ENCODE measurements around the gene LRRK2. TPM values are rescaled to one million over a fixed set of nuclear protein-coding genes. Genes with fewer than 3 reads are reported as not detected.

LRRK2 gene
- total and polyA plus RNA-seq, 10 of the 15 experiments (the other 5 are each of a cell fraction or from before 2014, with no cell fraction given) = 0.80 to 32.6 (median 1.4) TPM

DNA sequence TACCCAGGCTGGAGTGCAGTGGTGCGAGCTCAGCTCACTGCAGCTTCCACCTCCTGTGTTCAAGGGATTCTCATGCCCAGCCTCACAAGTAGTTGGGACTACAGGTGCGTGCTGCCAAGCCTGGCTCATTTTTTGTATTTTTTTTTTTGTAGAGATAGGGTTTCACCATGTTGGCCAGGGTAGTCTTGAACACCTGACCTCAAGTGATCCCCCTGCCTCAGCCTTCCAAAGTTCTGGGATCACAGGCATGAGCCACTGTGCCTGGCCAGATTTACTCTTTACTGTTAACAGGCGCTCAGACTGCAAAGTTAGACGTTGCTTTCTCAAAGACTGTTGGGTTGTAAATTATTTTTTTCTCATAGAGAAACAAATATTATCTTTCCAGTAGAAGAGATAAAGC, 46.1 kb upstream of the LRRK2 start:
- POLR2A ChIA-PET = no interaction called here
- Histone ChIP-seq H3K4me2 (ENCODE audit: control insufficient read depth, insufficient read depth) (no peak overlapping the region), H3K36me3 (ENCODE audit: control insufficient read depth in 2 of 2, insufficient read depth in 2 of 2, low read length in 1 of 2) (no peaks in the 10 kb centered on the region), H3K9me3 (replicated peaks; ENCODE audit: control insufficient read depth, insufficient read depth, low read length) (peaks cover 6% of the 10 kb centered on the region; the same call in 2 of the 3 replicates), H3K27me3 (replicated peaks in 1 of 2; ENCODE audit: control insufficient read depth in 2 of 2, insufficient read depth in 2 of 2, low read length in 1 of 2) (no peaks in the 10 kb centered on the region; a peak in 2 of 4 replicates), H3K27ac (ENCODE audit: control insufficient read depth, insufficient read depth) (no peak overlapping the region), H4K20me1 (ENCODE audit: control insufficient read depth, insufficient read depth) (no peaks in the 10 kb centered on the region), H2AFZ (ENCODE audit: control insufficient read depth, low read depth, low read length) (no peak overlapping the region), H3K4me3 (no peak overlapping the region), H3K4me1 (ENCODE audit: control insufficient read depth, insufficient read depth, low read length) (no peaks in the 10 kb centered on the region), H3K9ac (ENCODE audit: control insufficient read depth, insufficient read depth, low read length) (no peak overlapping the region), H3K79me2 (ENCODE audit: control insufficient read depth, insufficient read depth, low read length) (no peaks in the 10 kb centered on the region)
- WGBS (ENCODE audit: insufficient coverage, insufficient replicate concordance, low lambda C conversion rate, missing lambda C conversion rate) = 76% methylated on average over 4 of the region's 4 CpGs
- FAIRE-seq (no peak), DNase-seq (ENCODE audit: low read depth, low spot score) (no peak), ATAC-seq (no peak)
- no TSS peak for BruUV-seq (replicated peaks)
- TF ChIP-seq SIN3A (IDR thresholded peaks at IDR 0.05; ENCODE audit: low read depth, low read length) (no peak), ATF7 (IDR thresholded peaks at IDR 0.05; ENCODE audit: low read depth) (no peak), HDAC6 (IDR thresholded peaks at IDR 0.05; ENCODE audit: unreplicated experiment) (no peak), EZH2 (IDR thresholded peaks at IDR 0.05; ENCODE audit: borderline replicate concordance, control insufficient read depth, low read depth, low read length) (no peak)
- SMC1A ChIA-PET (ENCODE audit: uncharacterized antibody, unreplicated experiment) = no interaction called here
- CTCF ChIA-PET = interaction anchor here (0.9 kb wide), 1 partner anchor 16 kb away, joined by 3 read pairs; no protein-coding TSS in a partner anchor
- intact Hi-C loops (cut with micrococcal nuclease; ENCODE audit: unreplicated experiment) = no loop called here
- in situ Hi-C loops (cut with MboI) = no loop called here
- RAD21 ChIA-PET (ENCODE audit: unreplicated experiment) = no interaction called here

DNA sequence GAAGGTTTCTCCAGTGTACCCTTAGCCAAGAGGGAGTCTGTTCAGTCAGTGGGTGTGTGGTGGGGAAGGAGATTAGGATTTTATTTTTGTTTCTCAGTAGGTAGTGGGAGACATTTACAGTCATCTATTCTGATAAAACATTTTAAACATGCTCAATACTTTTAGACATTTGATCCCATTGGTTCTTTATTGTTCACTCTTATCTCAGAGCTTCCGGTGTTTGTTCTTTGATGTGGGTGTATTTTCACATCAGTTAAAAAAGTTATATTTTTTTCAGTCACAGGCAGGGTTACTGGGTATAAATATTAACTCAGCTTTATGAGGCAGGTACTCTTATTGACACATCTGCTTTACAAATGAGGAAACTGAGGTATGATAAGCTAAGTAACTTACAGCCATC, 43.3 kb upstream of the LRRK2 start:
- SMC1A ChIA-PET (ENCODE audit: uncharacterized antibody, unreplicated experiment) = interaction anchor here (1.3 to 2.7 kb wide), 4 partner anchors 9 to 13 kb away, joined by 5 to 19 read pairs (median 6); no protein-coding TSS in a partner anchor
- Histone ChIP-seq H3K36me3 (ENCODE audit: control insufficient read depth in 2 of 2, insufficient read depth in 2 of 2, low read length in 1 of 2) (no peaks in the 10 kb centered on the region), H3K4me2 (ENCODE audit: control insufficient read depth, insufficient read depth) (no peak overlapping the region), H3K9ac (ENCODE audit: control insufficient read depth, insufficient read depth, low read length) (no peak overlapping the region), H3K27ac (ENCODE audit: control insufficient read depth, insufficient read depth) (no peak overlapping the region), H3K4me1 (ENCODE audit: control insufficient read depth, insufficient read depth, low read length) (no peaks in the 10 kb centered on the region), H3K9me3 (replicated peaks; ENCODE audit: control insufficient read depth, insufficient read depth, low read length) (peaks cover 6% of the 10 kb centered on the region; the same call in 2 of the 3 replicates), H4K20me1 (ENCODE audit: control insufficient read depth, insufficient read depth) (no peaks in the 10 kb centered on the region), H3K79me2 (ENCODE audit: control insufficient read depth, insufficient read depth, low read length) (no peaks in the 10 kb centered on the region), H3K27me3 (replicated peaks in 1 of 2; ENCODE audit: control insufficient read depth in 2 of 2, insufficient read depth in 2 of 2, low read length in 1 of 2) (no peaks in the 10 kb centered on the region; a peak in 1 of 4 replicates), H2AFZ (ENCODE audit: control insufficient read depth, low read depth, low read length) (no peak overlapping the region), H3K4me3 (no peak overlapping the region)
- intact Hi-C loops (cut with micrococcal nuclease; ENCODE audit: unreplicated experiment) = no loop called here
- CTCF ChIA-PET = interaction anchor here (0.8 to 3.0 kb wide), 4 partner anchors 8 to 12 kb away, joined by 3 to 13 read pairs (median 4); no protein-coding TSS in a partner anchor
- 95% methylated on average over 1 of the region's 1 CpG for WGBS (ENCODE audit: insufficient coverage, insufficient replicate concordance, low lambda C conversion rate, missing lambda C conversion rate)
- RAD21 ChIA-PET (ENCODE audit: unreplicated experiment) = no interaction called here
- no peak for DNase-seq (ENCODE audit: low read depth, low spot score)
- BruUV-seq (replicated peaks) = no TSS peak
- in situ Hi-C loops (cut with MboI) = no loop called here
- POLR2A ChIA-PET = interaction anchor here (0.5 to 2.5 kb wide), 4 partner anchors 11 to 36 kb away, joined by 3 to 14 read pairs (median 4); no protein-coding TSS in a partner anchor
- FAIRE-seq = no peak
- no peak for ATAC-seq
- TF ChIP-seq MTA3 (IDR thresholded peaks at IDR 0.05; ENCODE audit: borderline replicate concordance, low read length) (no peak), NR2F1 (conservative IDR thresholded peaks at IDR 0.05) (no peak), PAX5 (IDR thresholded peaks at IDR 0.05; ENCODE audit: borderline replicate concordance, low read depth, low read length) (no peak), SP1 (IDR thresholded peaks at IDR 0.05; ENCODE audit: low read depth, low read length) (no peak), CBX5 (IDR thresholded peaks at IDR 0.05; ENCODE audit: low read depth) (no peak), ESRRA (IDR thresholded peaks at IDR 0.05; ENCODE audit: low read length) (no peak), MYC (IDR thresholded peaks at IDR 0.05; ENCODE audit: insufficient read depth, insufficient read length, insufficient replicate concordance, low read length, severe bottlenecking) (no peak), ATF7 (IDR thresholded peaks at IDR 0.05; ENCODE audit: low read depth) (no peak), NBN (IDR thresholded peaks at IDR 0.05) (no peak), ZNF622 (IDR thresholded peaks at IDR 0.05) (no peak), SMAD1 (IDR thresholded peaks at IDR 0.05; ENCODE audit: low read depth, partially characterized antibody) (no peak), TCF12 (IDR thresholded peaks at IDR 0.05; ENCODE audit: low read depth, low read length) (no peak)
- TF ChIP-seq, protein P1, sequence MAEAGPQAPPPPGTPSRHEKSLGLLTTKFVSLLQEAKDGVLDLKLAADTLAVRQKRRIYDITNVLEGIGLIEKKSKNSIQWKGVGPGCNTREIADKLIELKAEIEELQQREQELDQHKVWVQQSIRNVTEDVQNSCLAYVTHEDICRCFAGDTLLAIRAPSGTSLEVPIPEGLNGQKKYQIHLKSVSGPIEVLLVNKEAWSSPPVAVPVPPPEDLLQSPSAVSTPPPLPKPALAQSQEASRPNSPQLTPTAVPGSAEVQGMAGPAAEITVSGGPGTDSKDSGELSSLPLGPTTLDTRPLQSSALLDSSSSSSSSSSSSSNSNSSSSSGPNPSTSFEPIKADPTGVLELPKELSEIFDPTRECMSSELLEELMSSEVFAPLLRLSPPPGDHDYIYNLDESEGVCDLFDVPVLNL (IDR thresholded peaks at IDR 0.05; ENCODE audit: low read depth, low read length) = no peak
- TF ChIP-seq, protein P2, sequence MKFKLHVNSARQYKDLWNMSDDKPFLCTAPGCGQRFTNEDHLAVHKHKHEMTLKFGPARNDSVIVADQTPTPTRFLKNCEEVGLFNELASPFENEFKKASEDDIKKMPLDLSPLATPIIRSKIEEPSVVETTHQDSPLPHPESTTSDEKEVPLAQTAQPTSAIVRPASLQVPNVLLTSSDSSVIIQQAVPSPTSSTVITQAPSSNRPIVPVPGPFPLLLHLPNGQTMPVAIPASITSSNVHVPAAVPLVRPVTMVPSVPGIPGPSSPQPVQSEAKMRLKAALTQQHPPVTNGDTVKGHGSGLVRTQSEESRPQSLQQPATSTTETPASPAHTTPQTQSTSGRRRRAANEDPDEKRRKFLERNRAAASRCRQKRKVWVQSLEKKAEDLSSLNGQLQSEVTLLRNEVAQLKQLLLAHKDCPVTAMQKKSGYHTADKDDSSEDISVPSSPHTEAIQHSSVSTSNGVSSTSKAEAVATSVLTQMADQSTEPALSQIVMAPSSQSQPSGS (IDR thresholded peaks at IDR 0.05; ENCODE audit: low read length) = no peak
